Measurements from ENCODE around the gene CCDC92B.
"Not testable (repeated sequence)": the region's sequence is repeated elsewhere in the genome, so short reads cannot be mapped to it uniquely, and the experiment has no call there.

The CCDC92B gene

GRCh38 chr17:2703606-2704005 lies 45.8 kb downstream of the CCDC92B start:
- DNase-seq (ENCODE audit: low read depth): no peak

DNA sequence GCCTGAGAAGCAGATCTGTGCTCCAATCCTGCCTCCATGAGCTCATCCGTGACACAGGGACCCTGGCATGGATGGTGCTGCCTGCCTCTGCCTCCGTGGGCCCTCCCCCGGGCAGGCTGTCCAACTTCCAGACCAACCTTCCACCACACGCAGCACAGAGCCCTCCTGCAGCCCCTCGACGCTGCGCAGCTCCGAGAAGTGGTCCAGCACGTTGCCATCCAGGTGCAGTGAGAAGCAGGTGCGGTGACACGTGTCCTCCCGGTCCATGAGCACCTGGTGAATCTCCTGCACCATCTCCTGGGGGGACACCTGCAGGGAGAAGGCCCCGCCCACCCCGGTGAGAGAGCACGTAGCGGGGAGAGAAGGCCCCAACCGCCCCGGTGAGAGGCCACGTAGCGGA lies 46.3 kb downstream of the CCDC92B start:
- DNase-seq (ENCODE audit: low read depth): no peak

GRCh38 chr17:2701996-2702741 lies 47.3 kb downstream of the CCDC92B start:
- DNase-seq (ENCODE audit: low read depth): no peak

- DNase-seq (ENCODE audit: low read depth): no peak
These were observed 48.1 kb downstream of the CCDC92B start for GRCh38 chr17:2701161-2701995.

DNA sequence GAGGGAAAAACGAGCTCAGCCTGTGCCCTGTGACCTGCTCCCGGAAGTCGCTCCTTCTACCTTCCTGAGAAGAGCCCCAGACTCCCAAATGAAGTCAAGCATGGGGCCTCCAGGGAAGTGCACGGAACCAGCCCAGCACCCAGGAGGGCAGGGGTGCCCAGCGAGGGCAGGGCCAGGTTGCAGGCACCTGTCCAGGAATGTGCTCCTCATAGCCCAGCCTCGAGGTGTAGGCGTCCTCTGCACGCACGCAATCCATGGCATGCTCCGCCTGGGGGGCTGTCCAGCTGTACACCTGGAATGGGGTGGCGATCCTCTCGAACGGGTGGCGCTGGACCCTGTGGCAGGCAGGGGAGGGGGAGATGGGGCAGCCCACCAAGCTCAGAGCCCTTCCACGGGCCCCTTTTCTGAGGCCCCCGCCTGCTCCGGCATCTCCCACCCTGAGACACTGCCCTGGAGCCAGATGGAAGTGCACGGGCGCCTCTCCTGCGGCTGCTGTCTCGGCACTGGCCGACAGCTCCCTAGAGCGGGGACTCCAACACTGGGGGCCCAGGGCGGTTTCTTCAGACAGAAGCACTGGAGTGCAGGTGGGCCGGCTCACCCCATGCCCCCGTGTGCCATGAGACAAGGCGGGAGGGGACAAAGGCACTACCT lies 48.8 kb downstream of the CCDC92B start:
- DNase-seq (ENCODE audit: low read depth): no peak

DNA sequence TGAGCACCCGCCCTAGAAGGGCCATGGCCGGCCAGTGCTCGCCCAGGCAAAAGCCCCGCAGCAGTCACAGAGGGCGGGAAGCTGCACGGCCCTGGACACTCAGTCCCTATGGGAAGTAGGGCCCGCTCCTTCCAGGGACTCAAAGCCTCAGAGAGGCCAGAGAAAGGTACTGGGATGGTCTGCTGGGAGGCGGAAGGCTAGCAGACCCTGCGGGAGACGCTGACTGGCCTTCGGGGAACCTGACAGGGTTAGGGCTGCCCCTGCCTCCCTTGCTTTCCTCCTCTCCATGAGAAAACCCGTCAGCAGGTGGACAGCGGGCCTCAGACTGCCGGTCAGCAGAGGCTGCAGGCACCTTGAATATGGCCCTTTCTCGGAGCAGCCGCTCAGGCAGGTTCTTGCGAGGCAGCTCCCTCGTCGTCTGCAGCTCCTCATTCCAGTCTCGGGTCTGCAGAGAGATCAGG lies 49.4 kb downstream of the CCDC92B start:
- DNase-seq (ENCODE audit: low read depth): no peak

GRCh38 chr17:2699216-2699805 lies 50.1 kb downstream of the CCDC92B start:
- not testable (repeated sequence) for DNase-seq (ENCODE audit: low read depth)

DNA sequence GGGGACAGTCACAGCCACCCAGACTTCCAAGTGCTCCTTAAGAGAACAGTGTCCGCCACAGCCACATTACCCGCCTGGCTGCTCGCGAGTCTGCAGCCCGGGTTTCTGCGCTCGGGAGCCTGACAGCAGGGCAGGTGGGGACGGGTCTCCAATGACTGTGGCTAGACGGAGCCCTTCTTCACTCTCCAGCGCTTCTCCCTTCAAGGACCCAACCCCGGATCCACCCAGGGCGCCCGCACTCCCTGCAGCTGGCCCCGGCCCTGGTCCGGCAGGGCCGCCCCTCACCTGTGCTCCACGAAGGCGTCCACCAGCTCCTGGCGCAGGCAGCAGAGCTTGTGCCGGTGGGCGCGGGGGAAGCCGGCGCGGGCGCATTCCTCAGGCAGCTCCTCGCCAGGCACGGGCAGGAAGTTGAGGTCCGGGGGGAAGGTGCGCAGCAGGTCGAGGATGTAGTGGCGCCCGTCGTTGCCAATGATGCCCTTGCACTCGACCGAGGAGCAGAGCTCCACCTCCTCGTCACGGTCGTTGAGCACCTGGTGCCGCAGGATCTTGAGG lies 51.8 kb downstream of the CCDC92B start:
- no peak for DNase-seq (ENCODE audit: low read depth)

- DNase-seq (ENCODE audit: low read depth): no peak
These were observed 53.3 kb downstream of the CCDC92B start for GRCh38 chr17:2695961-2696760.

- DNase-seq (ENCODE audit: low read depth): no peak
These were observed 54.0 kb downstream of the CCDC92B start for GRCh38 chr17:2695243-2695960.

GRCh38 chr17:2694381-2695242 lies 54.8 kb downstream of the CCDC92B start:
- DNase-seq (ENCODE audit: low read depth): no peak

- DNase-seq (ENCODE audit: low read depth): no peak
These were observed 55.7 kb downstream of the CCDC92B start for GRCh38 chr17:2693561-2694380.

- no peak for DNase-seq (ENCODE audit: low read depth)
These were observed 56.7 kb downstream of the CCDC92B start for GRCh38 chr17:2692781-2693135.

- no peak for DNase-seq (ENCODE audit: low read depth)
These were observed 57.3 kb downstream of the CCDC92B start for GRCh38 chr17:2691965-2692780.

- DNase-seq (ENCODE audit: low read depth): no peak
These were observed 58.2 kb downstream of the CCDC92B start for GRCh38 chr17:2691069-2691871.

- no peak for DNase-seq (ENCODE audit: low read depth)
These were observed 59.0 kb downstream of the CCDC92B start for GRCh38 chr17:2690165-2691068.

Data from activated T-cell treated with anti-CD3 and anti-CD28 coated beads for 48 hours (primary cell).